ENCODE data around the gene SHANK1.

- TF ChIP-seq, protein P1, sequence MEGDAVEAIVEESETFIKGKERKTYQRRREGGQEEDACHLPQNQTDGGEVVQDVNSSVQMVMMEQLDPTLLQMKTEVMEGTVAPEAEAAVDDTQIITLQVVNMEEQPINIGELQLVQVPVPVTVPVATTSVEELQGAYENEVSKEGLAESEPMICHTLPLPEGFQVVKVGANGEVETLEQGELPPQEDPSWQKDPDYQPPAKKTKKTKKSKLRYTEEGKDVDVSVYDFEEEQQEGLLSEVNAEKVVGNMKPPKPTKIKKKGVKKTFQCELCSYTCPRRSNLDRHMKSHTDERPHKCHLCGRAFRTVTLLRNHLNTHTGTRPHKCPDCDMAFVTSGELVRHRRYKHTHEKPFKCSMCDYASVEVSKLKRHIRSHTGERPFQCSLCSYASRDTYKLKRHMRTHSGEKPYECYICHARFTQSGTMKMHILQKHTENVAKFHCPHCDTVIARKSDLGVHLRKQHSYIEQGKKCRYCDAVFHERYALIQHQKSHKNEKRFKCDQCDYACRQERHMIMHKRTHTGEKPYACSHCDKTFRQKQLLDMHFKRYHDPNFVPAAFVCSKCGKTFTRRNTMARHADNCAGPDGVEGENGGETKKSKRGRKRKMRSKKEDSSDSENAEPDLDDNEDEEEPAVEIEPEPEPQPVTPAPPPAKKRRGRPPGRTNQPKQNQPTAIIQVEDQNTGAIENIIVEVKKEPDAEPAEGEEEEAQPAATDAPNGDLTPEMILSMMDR (conservative IDR thresholded peaks at IDR 0.05; ENCODE audit: low read length), result no peak
- TF ChIP-seq EZH2phosphoT487 (IDR thresholded peaks at IDR 0.05; ENCODE audit: borderline replicate concordance, low read depth, low read length), result no peak
These were observed 48.7 kb upstream of the SHANK1 start for GRCh38 chr19:50768277-50768676.

Data from OCI-LY7 (cell line).